ENCODE data around the gene NIM1K. TPM values are rescaled to one million over a fixed set of nuclear protein-coding genes. Genes with fewer than 3 reads are reported as not detected.

The NIM1K gene
- polyA plus RNA-seq, 3 donors, result 0.13 TPM; not detected in 2

- Mint-ChIP-seq H3K9me3 (no peaks in the 10 kb centered on the region), H3K4me3 (no peak overlapping the region), H3K27ac (peak overlapping the region in 2 of 7 donors; percentile 61 to 70), H3K27me3 (ENCODE audit: low read depth in 3 of 3) (no peaks in the 10 kb centered on the region), H3K4me1 (peaks cover 11% of the 10 kb centered on the region), H3K36me3 (peaks cover 21 to 52% of the 10 kb centered on the region in 2 donors)
- no peak overlapping the region for H3K4me3 ChIP-seq (replicated peaks in 1 of 3; ENCODE audit: low read depth in 2 of 3, low read length in 3 of 3)
- intact Hi-C loops (cut with micrococcal nuclease), result no loop called here
- H3K27ac ChIP-seq (ENCODE audit: low read depth in 1 of 2, low read length in 2 of 2), result no peak overlapping the region
- TF ChIP-seq CTCF (IDR thresholded peaks at IDR 0.05), result no peak
- H3K9me3 ChIP-seq (replicated peaks in 1 of 2; ENCODE audit: control insufficient read depth in 1 of 2, insufficient read depth in 1 of 2, low read length in 2 of 2), result no peaks in the 10 kb centered on the region
- no peak overlapping the region for H2AFZ ChIP-seq (ENCODE audit: insufficient read depth, low read depth, low read length, poor library complexity, severe bottlenecking)
- no peak for DNase-seq
- H3K4me1 ChIP-seq (ENCODE audit: control insufficient read depth in 1 of 2, insufficient read depth in 2 of 2, low read length in 2 of 2), result peaks cover 3 to 8% of the 10 kb centered on the region in 2 donors
- 100% methylated on average over 1 of the region's 6 CpGs for WGBS (ENCODE audit: insufficient coverage)
- peaks cover 4% of the 10 kb centered on the region for H4K20me1 ChIP-seq (ENCODE audit: insufficient read depth, low read length)
- peaks cover 7 to 60% of the 10 kb centered on the region in 2 donors for H3K36me3 ChIP-seq (replicated peaks in 1 of 2; ENCODE audit: control insufficient read depth in 1 of 2, insufficient read depth in 2 of 2, low read length in 2 of 2)
- H3K9ac ChIP-seq (ENCODE audit: insufficient read depth, low read length, poor library complexity, severe bottlenecking), result no peak overlapping the region
- peaks cover 18% of the 10 kb centered on the region for H3K79me2 ChIP-seq (ENCODE audit: insufficient read depth, low read length)
- H3K27me3 ChIP-seq (ENCODE audit: control insufficient read depth in 2 of 2, insufficient read depth in 2 of 2, low read length in 2 of 2), result no peaks in the 10 kb centered on the region
- no peak overlapping the region for H3K4me2 ChIP-seq (replicated peaks; ENCODE audit: extremely low read depth, low read length, poor library complexity, severe bottlenecking)
These were observed 35.6 kb upstream of the NIM1K start for GRCh38 chr5:43156388-43156787.

DNA sequence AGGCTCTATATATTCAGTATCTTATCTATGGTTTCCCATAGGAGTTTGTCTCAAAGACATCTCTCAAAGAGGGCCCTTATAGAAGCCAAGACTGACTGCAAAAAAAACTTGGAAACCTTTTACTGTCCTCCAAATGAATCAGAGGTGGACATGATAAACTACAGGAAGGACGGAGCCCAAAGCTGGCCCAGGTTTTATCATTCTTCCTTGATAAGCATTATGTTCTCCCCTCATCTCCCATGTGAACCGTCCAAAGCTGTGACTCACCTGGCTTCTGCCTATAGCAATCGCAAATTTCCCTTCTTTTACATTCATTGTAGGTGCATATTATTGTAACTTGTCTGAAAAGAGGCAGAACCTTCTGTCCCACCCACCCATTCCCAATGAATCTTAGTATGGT, 35.0 kb upstream of the NIM1K start:
- no peaks in the 10 kb centered on the region for H3K27me3 ChIP-seq (ENCODE audit: control insufficient read depth in 2 of 2, insufficient read depth in 2 of 2, low read length in 2 of 2)
- no CpG with 5 or more reads among the region's 3 CpGs for WGBS (ENCODE audit: insufficient coverage)
- no peak overlapping the region for H3K9ac ChIP-seq (ENCODE audit: insufficient read depth, low read length, poor library complexity, severe bottlenecking)
- DNase-seq, result no peak
- no peaks in the 10 kb centered on the region for H3K9me3 ChIP-seq (replicated peaks in 1 of 2; ENCODE audit: control insufficient read depth in 1 of 2, insufficient read depth in 1 of 2, low read length in 2 of 2)
- no peaks in the 10 kb centered on the region for H3K27me3 Mint-ChIP-seq (ENCODE audit: low read depth in 3 of 3)
- H3K27ac Mint-ChIP-seq, result no peak overlapping the region
- intact Hi-C loops (cut with micrococcal nuclease), result no loop called here
- peaks cover 14 to 60% of the 10 kb centered on the region in 2 donors for H3K36me3 ChIP-seq (replicated peaks in 1 of 2; ENCODE audit: control insufficient read depth in 1 of 2, insufficient read depth in 2 of 2, low read length in 2 of 2)
- no peak for TF ChIP-seq CTCF (IDR thresholded peaks at IDR 0.05)
- H3K4me2 ChIP-seq (replicated peaks; ENCODE audit: extremely low read depth, low read length, poor library complexity, severe bottlenecking), result no peak overlapping the region
- peaks cover 15% of the 10 kb centered on the region for H3K79me2 ChIP-seq (ENCODE audit: insufficient read depth, low read length)
- no peak overlapping the region for H3K4me3 ChIP-seq (replicated peaks in 1 of 3; ENCODE audit: low read depth in 2 of 3, low read length in 3 of 3)
- H3K4me1 ChIP-seq (ENCODE audit: control insufficient read depth in 1 of 2, insufficient read depth in 2 of 2, low read length in 2 of 2), result peaks cover 5 to 10% of the 10 kb centered on the region in 2 donors
- peaks cover 13% of the 10 kb centered on the region for H3K4me1 Mint-ChIP-seq
- peaks cover 24 to 52% of the 10 kb centered on the region in 2 donors for H3K36me3 Mint-ChIP-seq
- H2AFZ ChIP-seq (ENCODE audit: insufficient read depth, low read depth, low read length, poor library complexity, severe bottlenecking), result no peak overlapping the region
- peaks cover 4% of the 10 kb centered on the region for H4K20me1 ChIP-seq (ENCODE audit: insufficient read depth, low read length)
- no peak overlapping the region for H3K27ac ChIP-seq (ENCODE audit: low read depth in 1 of 2, low read length in 2 of 2)
- no peaks in the 10 kb centered on the region for H3K9me3 Mint-ChIP-seq
- H3K4me3 Mint-ChIP-seq, result no peak overlapping the region

All from CD14-positive monocyte (primary cell).